Measurements from ENCODE around the gene OPA3.

GRCh38 chr19:45501730-45502014, 82.9 kb downstream of the OPA3 start:
- TF ChIP-seq CTCF (IDR thresholded peaks at IDR 0.05) = no peak
- TF ChIP-seq POLR2A (IDR thresholded peaks at IDR 0.05) = no peak
